Measurements from ENCODE around the gene SH3BP4.
A peak's percentile ranks its signal among the peaks of the same experiment; 100 is the strongest.

The SH3BP4 gene

DNA sequence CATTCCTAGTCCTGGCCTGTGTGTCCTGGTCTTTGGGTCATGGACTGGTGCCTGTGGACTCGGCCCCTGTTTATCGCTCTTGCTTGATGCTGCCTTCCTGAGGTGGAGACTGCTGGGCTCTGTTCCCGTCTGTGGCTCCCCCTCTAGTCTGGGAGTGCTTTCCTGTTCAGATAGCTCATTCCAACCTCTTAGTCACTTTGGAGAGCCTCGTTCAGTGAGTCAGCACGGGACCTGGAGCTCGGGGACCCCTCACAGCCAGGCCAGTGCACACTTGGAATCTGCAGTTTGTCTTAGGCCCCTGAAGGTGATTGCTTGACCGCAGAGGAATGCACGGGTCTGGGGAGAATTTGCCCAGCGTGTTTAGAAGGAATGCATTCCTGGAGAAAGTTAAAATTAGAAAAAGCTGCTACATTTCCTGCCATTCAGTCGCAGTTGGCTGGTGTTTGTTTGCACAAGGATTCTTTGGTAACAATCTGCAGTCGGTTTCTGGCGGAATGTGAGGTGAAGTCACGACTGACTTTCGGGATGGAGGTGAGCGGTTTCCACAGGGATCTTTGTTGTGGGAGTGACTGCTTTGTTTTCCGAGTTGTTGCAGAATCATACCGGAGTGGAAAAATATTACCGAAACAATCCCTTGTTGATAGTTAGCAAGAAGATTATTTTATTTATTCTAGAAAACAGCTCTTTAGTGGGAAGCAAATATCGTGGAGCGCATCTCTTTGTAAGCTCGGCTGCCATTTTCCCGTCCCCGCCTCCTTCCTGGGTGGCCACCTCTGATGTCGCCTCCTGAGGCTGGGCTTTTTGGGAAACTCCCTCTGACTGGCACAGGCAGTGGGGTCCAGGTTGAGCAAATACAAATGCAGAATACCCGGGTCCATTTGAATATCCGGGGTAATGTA is 29.6 kb downstream of the SH3BP4 start:
- TF ChIP-seq, protein P1, sequence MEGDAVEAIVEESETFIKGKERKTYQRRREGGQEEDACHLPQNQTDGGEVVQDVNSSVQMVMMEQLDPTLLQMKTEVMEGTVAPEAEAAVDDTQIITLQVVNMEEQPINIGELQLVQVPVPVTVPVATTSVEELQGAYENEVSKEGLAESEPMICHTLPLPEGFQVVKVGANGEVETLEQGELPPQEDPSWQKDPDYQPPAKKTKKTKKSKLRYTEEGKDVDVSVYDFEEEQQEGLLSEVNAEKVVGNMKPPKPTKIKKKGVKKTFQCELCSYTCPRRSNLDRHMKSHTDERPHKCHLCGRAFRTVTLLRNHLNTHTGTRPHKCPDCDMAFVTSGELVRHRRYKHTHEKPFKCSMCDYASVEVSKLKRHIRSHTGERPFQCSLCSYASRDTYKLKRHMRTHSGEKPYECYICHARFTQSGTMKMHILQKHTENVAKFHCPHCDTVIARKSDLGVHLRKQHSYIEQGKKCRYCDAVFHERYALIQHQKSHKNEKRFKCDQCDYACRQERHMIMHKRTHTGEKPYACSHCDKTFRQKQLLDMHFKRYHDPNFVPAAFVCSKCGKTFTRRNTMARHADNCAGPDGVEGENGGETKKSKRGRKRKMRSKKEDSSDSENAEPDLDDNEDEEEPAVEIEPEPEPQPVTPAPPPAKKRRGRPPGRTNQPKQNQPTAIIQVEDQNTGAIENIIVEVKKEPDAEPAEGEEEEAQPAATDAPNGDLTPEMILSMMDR (IDR thresholded peaks at IDR 0.05): no peak
- H3K4me3 ChIP-seq: peak overlapping the region; percentile 32
- DNase-seq (ENCODE audit: low spot score): peak; percentile 89
- peak overlapping the region; percentile 30 to 78 for H3K27ac ChIP-seq

DNA sequence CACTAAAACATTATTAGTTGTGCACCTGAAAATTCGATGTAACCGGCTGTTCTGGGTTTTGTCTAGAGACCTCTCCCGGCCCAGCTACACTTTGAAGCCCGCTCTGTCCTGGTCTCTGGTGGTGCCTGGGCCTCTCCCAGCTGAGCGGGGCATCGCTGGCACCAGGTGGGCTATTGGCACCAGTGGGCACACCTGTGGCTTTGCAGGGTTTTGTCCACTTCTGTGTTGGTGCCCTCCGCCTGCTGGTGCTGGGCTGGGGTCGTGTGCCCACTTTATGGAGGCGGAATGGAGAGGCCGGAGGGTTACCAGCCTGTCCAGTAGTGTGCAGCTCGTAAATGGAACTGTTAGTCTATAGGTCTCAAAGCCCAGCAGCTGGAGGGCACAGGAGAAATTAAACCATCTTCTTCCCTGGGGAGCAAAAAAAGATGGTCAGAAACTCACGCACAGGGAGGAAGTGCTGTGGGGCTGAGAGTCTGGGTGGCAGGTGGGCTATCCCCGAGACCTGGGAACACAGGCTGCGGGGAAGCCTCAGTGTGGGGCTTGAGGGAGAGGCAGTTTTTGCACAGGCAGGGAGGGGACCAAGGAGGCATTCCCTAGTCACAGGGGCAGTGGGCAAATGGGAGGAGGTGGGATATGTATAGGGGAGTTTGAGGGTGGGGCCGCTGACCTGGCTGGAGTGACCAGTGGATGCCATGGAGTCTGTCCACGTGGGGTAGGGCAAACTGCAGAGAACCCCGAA is 30.4 kb downstream of the SH3BP4 start:
- H3K27ac ChIP-seq: peak overlapping the region in 1 of 2 donors; percentile 78
- peak overlapping the region; percentile 32 for H3K4me3 ChIP-seq
- DNase-seq (ENCODE audit: low spot score): no peak
- TF ChIP-seq, protein P1 (IDR thresholded peaks at IDR 0.05): no peak

DNA sequence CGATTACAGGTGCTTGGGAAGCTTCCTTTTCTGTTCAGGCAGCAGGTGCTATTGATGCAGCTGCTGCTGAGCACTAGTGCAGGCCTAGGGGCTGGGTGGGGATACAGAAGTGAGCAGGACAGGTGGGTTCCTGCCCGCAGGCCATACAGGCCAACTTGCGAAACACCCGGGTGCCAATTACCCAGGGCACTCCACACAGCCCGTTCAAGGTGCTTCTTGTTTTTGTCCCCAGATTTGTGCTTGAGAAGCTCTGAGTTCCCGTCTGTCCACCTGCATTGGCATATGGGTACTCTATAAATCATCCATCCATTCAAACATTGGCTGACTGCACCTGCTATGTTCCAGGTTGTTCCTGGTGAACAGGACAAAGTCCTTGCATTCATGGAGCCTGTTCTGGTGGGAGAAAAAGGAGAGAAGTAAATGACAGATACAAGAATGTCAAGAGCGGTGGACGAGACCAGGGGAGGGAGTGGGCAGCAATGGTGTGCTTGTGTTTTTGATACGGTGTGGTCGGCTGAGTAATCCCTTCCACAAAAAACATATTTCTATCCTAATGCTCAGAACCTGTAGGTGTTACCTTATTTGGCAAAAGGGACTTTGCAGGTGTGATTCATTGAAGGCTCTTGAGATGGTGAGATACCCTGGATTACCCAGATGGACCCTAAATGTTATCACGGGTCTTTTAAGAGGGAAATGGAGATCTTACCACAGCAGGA is 31.4 kb downstream of the SH3BP4 start:
- H3K27ac ChIP-seq: peak overlapping the region in 1 of 2 donors; percentile 78
- TF ChIP-seq, protein P1 (IDR thresholded peaks at IDR 0.05): no peak
- no peak for DNase-seq (ENCODE audit: low spot score)
- H3K4me3 ChIP-seq: no peak overlapping the region

DNA sequence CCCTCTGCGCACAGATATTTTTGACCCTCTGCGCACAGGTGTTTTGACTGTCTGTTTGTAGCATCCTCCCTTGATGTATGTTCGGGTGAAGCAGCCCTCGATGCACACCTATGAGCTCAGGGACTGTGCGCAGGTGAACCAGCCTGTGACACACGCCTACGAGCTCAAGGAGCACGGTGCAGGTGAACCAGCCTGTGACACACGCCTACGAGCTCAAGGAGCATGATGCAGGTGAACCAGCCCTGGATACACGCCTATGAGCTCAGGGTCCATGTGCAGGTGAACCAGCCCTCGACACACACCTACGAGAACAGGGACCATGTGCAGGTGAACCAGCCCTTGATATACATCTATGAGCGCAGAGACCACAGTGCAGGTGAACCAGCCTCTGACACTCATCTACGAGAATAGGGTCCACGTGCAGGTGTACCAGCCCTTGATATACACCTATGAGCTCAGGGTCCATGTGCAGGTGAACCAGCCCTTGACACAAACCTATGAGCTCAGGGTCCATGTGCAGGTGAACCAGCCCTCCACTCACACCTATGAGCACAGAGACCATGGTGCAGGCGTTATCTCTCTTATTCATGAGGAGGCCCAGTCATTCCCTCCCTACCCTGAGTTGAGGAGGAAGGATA is 33.9 kb downstream of the SH3BP4 start:
- no peak overlapping the region for H3K27ac ChIP-seq

DNA sequence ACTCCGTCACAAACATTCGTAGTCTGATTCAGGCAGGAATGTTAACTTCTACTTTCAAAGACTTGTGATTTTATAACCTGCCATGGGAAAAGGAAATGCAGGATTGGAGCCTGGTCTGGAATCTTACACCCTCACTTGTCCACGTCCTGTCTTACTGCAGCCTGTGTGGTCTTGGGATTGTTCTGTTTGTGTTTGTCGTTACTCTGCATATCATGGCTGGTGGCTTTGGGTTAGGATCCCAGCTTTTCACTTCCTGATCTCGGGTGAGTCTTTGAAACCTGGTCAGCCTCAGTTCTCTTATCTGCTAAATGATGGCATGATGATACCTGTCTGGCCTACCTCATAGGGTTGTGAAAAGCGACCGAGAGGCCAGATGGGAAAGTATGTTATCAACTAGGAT is 34.6 kb downstream of the SH3BP4 start:
- Histone ChIP-seq H3K27ac (no peak overlapping the region), H3K4me3 (no peak overlapping the region)
- no peak for DNase-seq (ENCODE audit: low spot score)
- TF ChIP-seq, protein P1 (IDR thresholded peaks at IDR 0.05): no peak

More for the DNA sequence above, 33.9 kb downstream of the SH3BP4 start:
- TF ChIP-seq, protein P1 (IDR thresholded peaks at IDR 0.05): no peak
- H3K4me3 ChIP-seq: no peak overlapping the region
- no peak for DNase-seq (ENCODE audit: low spot score)

DNA sequence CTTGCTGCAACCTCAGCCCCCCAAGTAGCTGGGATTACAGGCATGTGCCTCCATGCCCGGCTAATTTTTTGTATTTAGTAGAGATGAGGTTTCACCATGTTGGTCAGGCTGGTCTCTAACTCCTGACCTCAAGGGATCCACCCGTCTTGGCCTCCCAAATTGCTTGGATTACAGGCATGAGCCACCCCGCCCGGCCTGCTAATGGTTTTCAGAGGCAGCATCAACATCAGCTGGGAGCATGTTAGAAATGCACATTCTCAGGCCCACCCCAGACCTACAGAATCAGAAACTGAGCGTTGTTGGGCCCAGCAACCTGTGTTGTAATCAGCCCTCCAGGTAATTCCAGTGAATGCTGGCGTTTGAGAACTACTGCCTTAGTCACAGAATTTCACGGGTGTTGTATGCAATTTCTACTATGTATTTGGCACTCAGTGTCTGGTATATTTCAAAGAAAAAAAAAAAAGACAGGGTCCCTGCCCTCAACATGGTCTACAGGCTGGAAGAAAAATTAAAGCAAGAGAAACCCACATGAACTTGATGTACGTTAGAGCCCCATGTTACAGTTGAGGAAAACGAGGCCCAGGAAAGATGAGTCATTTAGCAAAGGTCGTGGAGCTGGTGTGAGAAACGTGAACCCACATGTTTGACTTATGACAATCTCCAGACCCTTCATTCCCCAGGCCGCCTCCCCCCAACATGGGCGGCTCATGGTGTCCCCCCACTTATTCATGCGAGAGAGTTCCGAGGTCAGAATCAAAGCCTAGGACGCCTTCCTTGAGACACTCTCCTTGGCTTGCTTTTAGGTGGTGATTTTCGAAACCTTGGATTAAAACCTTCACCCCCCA is 35.3 kb downstream of the SH3BP4 start:
- TF ChIP-seq, protein P1 (IDR thresholded peaks at IDR 0.05): no peak
- no peak for DNase-seq (ENCODE audit: low spot score)
- Histone ChIP-seq H3K27ac (no peak overlapping the region), H3K4me3 (no peak overlapping the region)

Measured in coronary artery (tissue), 2 donors.